ENCODE data around the gene PRUNE1.
A peak's percentile ranks its signal among the peaks of the same experiment; 100 is the strongest.

PRUNE1 gene

GRCh38 chr1:151000408-151000807, 7.8 kb upstream of the PRUNE1 start:
- peaks cover 24% of the 10 kb centered on the region for H3K4me1 ChIP-seq (ENCODE audit: insufficient read depth, low read length, poor library complexity, severe bottlenecking)
- no peaks in the 10 kb centered on the region for H4K20me1 ChIP-seq (ENCODE audit: insufficient read depth, low read length, poor library complexity, severe bottlenecking)
- no peaks in the 10 kb centered on the region for H3K9me2 ChIP-seq (replicated peaks; ENCODE audit: low read depth, low read length)
- H3K36me3 ChIP-seq (ENCODE audit: insufficient read depth, low read length): no peaks in the 10 kb centered on the region
- H3K9ac ChIP-seq (ENCODE audit: low read depth, low read length, poor library complexity, severe bottlenecking): no peak overlapping the region
- no peak overlapping the region for H2AFZ ChIP-seq (ENCODE audit: low read length)
- H3K4me2 ChIP-seq (ENCODE audit: low read depth, low read length, poor library complexity, severe bottlenecking): no peak overlapping the region
- TF ChIP-seq EZH2phosphoT487 (IDR thresholded peaks at IDR 0.05; ENCODE audit: borderline replicate concordance) (no peak), CTCF (conservative IDR thresholded peaks at IDR 0.05; ENCODE audit: low read length) (no peak)
- H3K79me2 ChIP-seq (ENCODE audit: insufficient read depth, low read length): peaks cover 8% of the 10 kb centered on the region
- no peaks in the 10 kb centered on the region for H3K9me3 ChIP-seq (ENCODE audit: insufficient read depth, low read depth, low read length)
- H3K4me3 ChIP-seq (ENCODE audit: low read length, poor library complexity, severe bottlenecking): no peak overlapping the region
- H3K27me3 ChIP-seq (ENCODE audit: insufficient read depth, low read length, poor library complexity, severe bottlenecking): no peaks in the 10 kb centered on the region
- no peaks in the 10 kb centered on the region for H3F3A ChIP-seq (ENCODE audit: low read depth)

GRCh38 chr1:151001602-151002001, 6.6 kb upstream of the PRUNE1 start:
- Histone ChIP-seq H3K36me3 (ENCODE audit: insufficient read depth, low read length) (no peaks in the 10 kb centered on the region), H3K4me3 (ENCODE audit: low read length, poor library complexity, severe bottlenecking) (no peak overlapping the region), H3K9ac (ENCODE audit: low read depth, low read length, poor library complexity, severe bottlenecking) (no peak overlapping the region)

GRCh38 chr1:151002051-151002450, 6.2 kb upstream of the PRUNE1 start:
- TF ChIP-seq CTCF (conservative IDR thresholded peaks at IDR 0.05; ENCODE audit: low read length) (no peak), EZH2phosphoT487 (IDR thresholded peaks at IDR 0.05; ENCODE audit: borderline replicate concordance) (no peak)

More at GRCh38 chr1:151001602-151002001, 6.6 kb upstream of the PRUNE1 start:
- Histone ChIP-seq H3K27me3 (ENCODE audit: insufficient read depth, low read length, poor library complexity, severe bottlenecking) (no peaks in the 10 kb centered on the region), H3K4me1 (ENCODE audit: insufficient read depth, low read length, poor library complexity, severe bottlenecking) (peaks cover 34% of the 10 kb centered on the region), H3K9me3 (ENCODE audit: insufficient read depth, low read depth, low read length) (no peaks in the 10 kb centered on the region), H2AFZ (ENCODE audit: low read length) (no peak overlapping the region), H3K79me2 (ENCODE audit: insufficient read depth, low read length) (peaks cover 8% of the 10 kb centered on the region), H4K20me1 (ENCODE audit: insufficient read depth, low read length, poor library complexity, severe bottlenecking) (no peaks in the 10 kb centered on the region), H3F3A (ENCODE audit: low read depth) (no peaks in the 10 kb centered on the region), H3K9me2 (replicated peaks; ENCODE audit: low read depth, low read length) (no peaks in the 10 kb centered on the region), H3K4me2 (ENCODE audit: low read depth, low read length, poor library complexity, severe bottlenecking) (peak overlapping the region; percentile 68)
- TF ChIP-seq EZH2phosphoT487 (IDR thresholded peaks at IDR 0.05; ENCODE audit: borderline replicate concordance) (no peak), CTCF (conservative IDR thresholded peaks at IDR 0.05; ENCODE audit: low read length) (no peak)

More at GRCh38 chr1:151002051-151002450, 6.2 kb upstream of the PRUNE1 start:
- no peak overlapping the region for H3K9ac ChIP-seq (ENCODE audit: low read depth, low read length, poor library complexity, severe bottlenecking)
- no peaks in the 10 kb centered on the region for H3K36me3 ChIP-seq (ENCODE audit: insufficient read depth, low read length)
- peak overlapping the region; percentile 68 for H3K4me2 ChIP-seq (ENCODE audit: low read depth, low read length, poor library complexity, severe bottlenecking)
- H2AFZ ChIP-seq (ENCODE audit: low read length): no peak overlapping the region
- H3K4me3 ChIP-seq (ENCODE audit: low read length, poor library complexity, severe bottlenecking): no peak overlapping the region
- H4K20me1 ChIP-seq (ENCODE audit: insufficient read depth, low read length, poor library complexity, severe bottlenecking): no peaks in the 10 kb centered on the region
- H3K9me3 ChIP-seq (ENCODE audit: insufficient read depth, low read depth, low read length): no peaks in the 10 kb centered on the region
- peaks cover 8% of the 10 kb centered on the region for H3K79me2 ChIP-seq (ENCODE audit: insufficient read depth, low read length)
- H3K4me1 ChIP-seq (ENCODE audit: insufficient read depth, low read length, poor library complexity, severe bottlenecking): peaks cover 38% of the 10 kb centered on the region
- no peaks in the 10 kb centered on the region for H3F3A ChIP-seq (ENCODE audit: low read depth)
- H3K27me3 ChIP-seq (ENCODE audit: insufficient read depth, low read length, poor library complexity, severe bottlenecking): no peaks in the 10 kb centered on the region
- no peaks in the 10 kb centered on the region for H3K9me2 ChIP-seq (replicated peaks; ENCODE audit: low read depth, low read length)
